Immature natural killer cell (primary cell): Measurements from ENCODE around the gene RCN2. TPM values are rescaled to one million over a fixed set of nuclear protein-coding genes. Genes with fewer than 3 reads are reported as not detected.

ENCODE experiments used
- DNase-seq, 3 donors: peaks; one replicate each; pipeline ENCODE4 v3.0.0; 2022; ENCODE audit warnings: mixed read lengths in 1 of 3
- H3K27ac Mint-ChIP-seq, 6 donors: one replicate each; pipeline ENCODE4 v1.8.0; 2020; ENCODE audit warnings: mixed read lengths in 6 of 6, mild to moderate bottlenecking in 5 of 6, inconsistent platforms in 4 of 6, moderate library complexity in 3 of 6
- H3K27me3 Mint-ChIP-seq, 3 donors: one replicate each; pipeline ENCODE4 v1.8.0; 2020 to 2021; ENCODE audit warnings: low read depth in 3 of 3, mild to moderate bottlenecking in 3 of 3, mixed read lengths in 3 of 3, moderate library complexity in 3 of 3, inconsistent platforms in 1 of 3
- H3K36me3 Mint-ChIP-seq, 3 donors: one replicate each; pipeline ENCODE4 v1.8.0; 2020; ENCODE audit warnings: mixed read lengths in 3 of 3, inconsistent platforms in 2 of 3, mild to moderate bottlenecking in 2 of 3
- H3K4me1 Mint-ChIP-seq, 2 donors: one replicate each; pipeline ENCODE4 v1.8.0; 2020; ENCODE audit warnings: inconsistent platforms in 2 of 2, mild to moderate bottlenecking in 2 of 2, mixed read lengths in 2 of 2, moderate library complexity in 1 of 2
- H3K4me3 Mint-ChIP-seq, 5 donors: one replicate each; pipeline ENCODE4 v1.8.0; 2020; ENCODE audit warnings: mild to moderate bottlenecking in 5 of 5, mixed read lengths in 5 of 5, inconsistent platforms in 3 of 5, moderate library complexity in 3 of 5
- H3K9me3 Mint-ChIP-seq, 6 donors: one replicate each; pipeline ENCODE4 v1.8.0; 2020; ENCODE audit warnings: mild to moderate bottlenecking in 6 of 6, mixed read lengths in 6 of 6, inconsistent platforms in 4 of 6, moderate library complexity in 3 of 6
- polyA plus RNA-seq, 3 donors: library from polyadenylated mRNA; unstranded; fragments of 300-500 nt; fragmentation: Illumina TruSeq; gene quantifications; one replicate each; pipeline ENCODE4 v1.2.3, GENCODE V29; 2021

RCN2 gene
- polyA plus RNA-seq, 3 donors from 2014 or later: 54.0 to 68.2 (median 64.1) TPM

DNA sequence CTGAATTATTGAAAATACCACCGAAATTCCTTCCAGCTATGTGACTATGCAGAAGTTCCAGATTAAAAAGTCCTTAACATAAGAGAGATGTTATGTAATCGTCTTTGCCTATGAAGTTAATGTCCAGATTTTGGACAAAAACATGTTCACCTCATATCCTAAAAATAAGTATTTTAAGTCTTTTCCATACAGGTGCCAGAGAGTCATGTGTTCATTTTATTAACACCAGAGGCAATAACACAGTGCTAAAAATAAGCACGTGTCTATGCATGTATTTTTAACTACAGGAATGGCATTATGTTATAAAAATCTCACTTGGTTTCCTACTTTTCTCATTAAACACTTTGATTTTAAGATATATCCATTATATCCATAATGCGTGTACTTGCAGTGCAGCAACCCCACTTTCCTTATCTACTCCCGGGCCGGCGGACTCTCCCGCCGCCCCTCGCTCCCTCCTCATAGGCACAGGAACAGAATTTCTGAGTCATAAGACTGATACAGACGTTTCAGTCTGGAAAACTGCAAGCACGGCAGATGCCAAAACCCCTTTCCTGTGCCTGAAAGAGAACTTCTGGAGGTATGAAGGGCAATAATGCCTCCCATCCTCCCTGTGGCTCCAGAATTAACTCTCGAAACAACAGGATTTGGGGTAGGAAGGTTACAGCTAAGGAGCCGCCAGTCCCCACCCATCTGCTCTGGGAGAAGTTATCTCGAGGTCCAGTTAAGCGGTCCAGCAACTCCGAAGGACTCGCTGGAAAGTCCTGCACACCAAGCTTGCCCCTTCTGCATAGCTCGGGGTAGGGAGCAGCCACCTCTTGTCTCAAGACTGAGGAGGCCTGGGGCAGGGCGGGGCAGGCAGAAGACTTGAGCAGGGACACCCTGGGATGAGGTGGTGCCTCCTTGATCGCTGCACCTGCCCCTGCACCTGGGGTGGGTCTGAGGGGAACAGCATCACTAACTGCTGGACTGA is 41.1 kb downstream of the RCN2 start:
- Mint-ChIP-seq H3K4me3 (no peak overlapping the region), H3K9me3 (no peaks in the 10 kb centered on the region), H3K27me3 (no peaks in the 10 kb centered on the region), H3K36me3 (peaks cover 0 to 6% (median 0%) of the 10 kb centered on the region in 3 donors), H3K4me1 (peaks cover 20 to 25% of the 10 kb centered on the region in 2 donors), H3K27ac (no peak overlapping the region)
- DNase-seq: no peak

DNA sequence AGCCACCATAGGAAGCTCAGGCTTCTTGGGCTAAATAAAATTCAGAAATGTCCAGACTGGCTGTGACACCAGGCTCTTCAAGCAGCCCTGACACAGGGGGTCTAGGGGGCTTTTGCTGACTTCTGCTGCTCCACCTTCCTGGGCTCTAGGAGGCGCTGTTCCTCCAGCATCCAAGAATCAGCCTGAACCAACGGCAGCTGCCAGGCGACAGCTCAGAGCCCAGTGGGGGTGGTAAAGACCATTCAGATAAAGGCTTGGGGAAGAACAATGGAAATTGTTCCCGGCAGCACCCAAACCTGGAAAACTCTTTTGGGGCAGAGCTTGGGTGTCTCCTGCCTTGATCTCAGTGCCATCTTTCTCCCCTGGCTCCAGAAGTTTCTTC is 41.8 kb downstream of the RCN2 start:
- peak overlapping the region in 1 of 6 donors; percentile 12 for H3K27ac Mint-ChIP-seq
- H3K4me3 Mint-ChIP-seq: no peak overlapping the region
- no peaks in the 10 kb centered on the region for H3K9me3 Mint-ChIP-seq
- H3K4me1 Mint-ChIP-seq: peaks cover 24 to 32% of the 10 kb centered on the region in 2 donors
- H3K27me3 Mint-ChIP-seq: peaks cover 0 to 2% (median 0%) of the 10 kb centered on the region in 3 donors
- peak; percentile 61 to 69 (median 66) for DNase-seq
- peaks cover 0 to 6% (median 0%) of the 10 kb centered on the region in 3 donors for H3K36me3 Mint-ChIP-seq

DNA sequence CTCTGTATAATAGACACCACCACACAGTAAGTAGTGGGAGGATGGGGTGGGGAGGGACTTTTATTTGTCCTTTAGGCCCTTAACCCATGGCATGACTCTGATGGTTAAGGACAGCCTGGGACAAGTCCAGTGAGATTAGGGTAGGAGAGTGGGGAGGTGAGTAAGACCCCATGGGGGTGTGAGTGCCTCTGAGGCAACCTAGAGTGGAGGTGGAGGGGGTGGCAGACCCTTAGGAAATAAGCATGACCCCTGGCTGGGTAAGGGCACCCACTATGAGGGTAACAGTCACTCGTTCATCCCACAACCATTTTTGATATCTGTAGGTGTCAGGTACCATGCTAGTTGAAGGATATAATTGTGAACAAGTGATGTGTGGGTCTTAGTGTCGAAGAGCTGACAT is 42.4 kb downstream of the RCN2 start:
- H3K4me3 Mint-ChIP-seq: no peak overlapping the region
- H3K27ac Mint-ChIP-seq: peak overlapping the region in 3 of 6 donors; percentile 10 to 22 (median 13)
- H3K4me1 Mint-ChIP-seq: peaks cover 25 to 35% of the 10 kb centered on the region in 2 donors
- DNase-seq: no peak
- no peaks in the 10 kb centered on the region for H3K9me3 Mint-ChIP-seq
- peaks cover 0 to 4% (median 0%) of the 10 kb centered on the region in 3 donors for H3K27me3 Mint-ChIP-seq
- H3K36me3 Mint-ChIP-seq: peaks cover 0 to 6% (median 0%) of the 10 kb centered on the region in 3 donors

DNA sequence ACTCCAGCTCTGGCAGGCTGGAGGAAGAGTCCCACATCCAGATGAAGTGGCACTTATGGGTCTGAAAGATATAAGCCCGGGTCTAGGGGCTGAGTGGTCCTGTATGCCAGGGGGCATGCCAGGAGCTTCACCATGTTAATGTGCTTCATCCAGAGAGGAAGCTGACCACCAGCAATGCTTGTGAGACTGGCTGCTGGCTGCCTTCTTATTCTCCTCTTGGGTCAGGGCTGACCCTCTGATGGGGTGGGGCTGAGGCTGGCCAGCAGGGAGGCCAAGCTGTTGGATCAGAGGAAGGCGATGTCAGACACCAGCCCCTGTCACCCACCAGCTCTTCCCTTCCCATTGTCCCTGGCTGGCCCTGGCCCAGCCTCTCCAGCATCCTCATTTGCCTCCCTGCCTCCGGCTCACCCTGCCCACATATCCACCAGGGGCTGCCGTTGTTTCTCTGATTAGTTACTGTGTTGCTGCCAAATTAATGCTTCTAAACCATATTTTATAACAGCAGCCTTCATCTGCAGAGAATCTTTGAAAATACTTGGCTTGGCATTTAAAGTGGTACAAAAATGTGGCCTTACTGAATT is 43.0 kb downstream of the RCN2 start:
- H3K4me3 Mint-ChIP-seq: no peak overlapping the region
- H3K9me3 Mint-ChIP-seq: no peaks in the 10 kb centered on the region
- H3K4me1 Mint-ChIP-seq: peaks cover 25 to 35% of the 10 kb centered on the region in 2 donors
- no peak for DNase-seq
- H3K36me3 Mint-ChIP-seq: peaks cover 0 to 6% (median 0%) of the 10 kb centered on the region in 3 donors
- peaks cover 0 to 4% (median 0%) of the 10 kb centered on the region in 3 donors for H3K27me3 Mint-ChIP-seq
- no peak overlapping the region for H3K27ac Mint-ChIP-seq

DNA sequence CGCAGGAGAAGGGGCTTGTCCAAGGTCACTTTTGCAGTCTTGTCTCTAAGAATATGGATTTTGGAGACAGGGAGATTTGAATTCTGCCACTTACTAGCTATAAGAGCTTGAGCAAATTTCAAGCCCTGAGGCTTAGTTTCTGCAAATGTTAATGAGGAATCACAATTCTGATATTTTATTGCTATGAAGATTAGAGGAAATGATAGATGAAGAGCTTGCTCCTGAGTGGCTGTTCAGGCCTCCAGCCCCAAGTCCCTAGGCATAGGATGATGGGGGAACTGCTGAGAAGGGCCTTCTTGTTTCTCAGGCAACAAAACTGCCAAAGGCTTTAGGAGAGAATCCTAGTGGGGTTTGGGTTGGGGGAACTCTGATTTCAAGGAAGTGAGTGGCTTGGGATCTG is 44.6 kb downstream of the RCN2 start:
- Mint-ChIP-seq H3K36me3 (peaks cover 0 to 6% (median 0%) of the 10 kb centered on the region in 3 donors), H3K9me3 (no peaks in the 10 kb centered on the region), H3K27me3 (peaks cover 0 to 4% (median 0%) of the 10 kb centered on the region in 3 donors), H3K4me3 (peak overlapping the region in 1 of 5 donors; percentile 34), H3K4me1 (peaks cover 25 to 35% of the 10 kb centered on the region in 2 donors), H3K27ac (peak overlapping the region in 3 of 6 donors; percentile 23 to 66 (median 58))
- DNase-seq: no peak

DNA sequence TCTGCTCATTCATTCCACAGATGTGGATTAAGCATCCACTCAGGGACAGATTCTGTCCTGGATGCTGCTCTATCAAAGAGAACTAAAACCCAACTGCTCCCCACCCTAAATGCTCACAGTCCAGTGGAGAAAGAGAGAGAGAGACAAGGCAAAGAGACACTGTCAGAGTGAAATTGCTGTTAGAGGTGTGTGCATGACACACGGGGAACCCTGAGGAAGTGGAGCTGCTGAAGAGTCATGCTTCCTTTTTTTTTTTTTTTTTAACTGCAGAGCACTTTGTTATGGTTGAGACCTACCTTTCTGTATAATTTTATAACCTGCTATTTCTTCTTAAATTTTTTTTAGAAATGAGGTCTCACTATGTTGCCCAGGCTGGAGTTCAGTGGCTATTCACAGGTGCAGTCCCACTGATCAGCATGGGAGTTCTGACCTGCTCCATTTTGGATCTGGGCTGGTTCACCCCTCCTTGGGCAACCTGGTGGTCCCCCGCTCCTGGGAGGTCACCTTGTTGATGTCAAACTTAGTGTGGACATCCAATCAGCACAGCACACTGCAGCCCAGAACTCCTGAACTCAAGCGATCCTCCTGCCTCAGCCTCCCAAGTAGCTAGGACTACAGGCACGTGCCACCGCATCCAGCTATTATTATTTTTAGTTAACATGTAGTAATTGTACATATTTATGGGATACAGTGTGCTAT is 45.2 kb downstream of the RCN2 start:
- Mint-ChIP-seq H3K27ac (peak overlapping the region in 3 of 6 donors; percentile 23 to 81 (median 66)), H3K4me3 (peak overlapping the region in 2 of 5 donors; percentile 8 to 34)

DNA sequence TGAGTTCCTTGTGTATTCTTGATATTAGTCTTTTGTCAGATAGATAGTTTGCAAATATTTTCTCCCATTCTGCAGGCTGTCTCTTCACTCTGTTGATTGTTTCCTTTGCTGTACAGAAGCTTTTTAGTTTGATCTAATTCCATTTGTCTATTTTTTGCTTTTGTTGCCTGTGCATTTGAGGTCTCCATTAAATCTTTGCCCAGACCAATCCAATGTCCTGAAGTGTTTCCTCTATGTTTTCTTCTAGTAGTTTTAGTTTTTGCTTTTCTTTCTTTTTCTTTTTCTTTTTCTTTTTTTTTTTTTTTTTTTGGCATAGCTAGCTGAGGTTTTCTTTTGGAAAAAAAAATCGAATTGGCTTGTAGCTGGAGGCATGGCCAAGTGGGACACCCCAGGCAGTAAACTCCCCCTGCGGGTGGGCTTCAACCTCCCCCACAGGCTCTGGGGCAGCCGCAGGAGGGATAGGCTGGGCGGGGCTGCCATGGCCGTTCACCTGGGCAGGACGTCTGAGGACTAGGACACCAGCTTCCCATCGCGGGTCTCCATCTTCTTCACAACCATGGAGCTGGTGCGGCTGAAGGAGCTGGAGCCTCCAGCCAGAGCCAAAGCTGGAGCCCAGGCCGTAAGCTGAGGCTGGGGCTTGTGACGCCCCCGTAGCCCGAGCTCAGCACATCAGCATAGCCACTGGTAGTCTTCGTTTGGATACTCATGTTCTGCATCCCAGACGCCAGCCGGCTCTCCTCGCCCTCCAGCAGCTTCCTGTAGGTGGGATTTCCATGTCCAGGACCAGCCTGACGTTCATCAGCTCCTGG is 47.2 kb downstream of the RCN2 start:
- Mint-ChIP-seq H3K4me3 (peak overlapping the region in 1 of 5 donors; percentile 8), H3K4me1 (peaks cover 21 to 30% of the 10 kb centered on the region in 2 donors), H3K27ac (no peak overlapping the region), H3K36me3 (peaks cover 0 to 6% (median 0%) of the 10 kb centered on the region in 3 donors), H3K27me3 (peaks cover 0 to 4% (median 1%) of the 10 kb centered on the region in 3 donors), H3K9me3 (no peaks in the 10 kb centered on the region)
- DNase-seq: no peak

More for the DNA sequence above, 45.2 kb downstream of the RCN2 start:
- Mint-ChIP-seq H3K36me3 (peaks cover 0 to 6% (median 0%) of the 10 kb centered on the region in 3 donors), H3K4me1 (peaks cover 25 to 35% of the 10 kb centered on the region in 2 donors), H3K27me3 (peaks cover 0 to 4% (median 0%) of the 10 kb centered on the region in 3 donors), H3K9me3 (no peaks in the 10 kb centered on the region)
- no peak for DNase-seq

DNA sequence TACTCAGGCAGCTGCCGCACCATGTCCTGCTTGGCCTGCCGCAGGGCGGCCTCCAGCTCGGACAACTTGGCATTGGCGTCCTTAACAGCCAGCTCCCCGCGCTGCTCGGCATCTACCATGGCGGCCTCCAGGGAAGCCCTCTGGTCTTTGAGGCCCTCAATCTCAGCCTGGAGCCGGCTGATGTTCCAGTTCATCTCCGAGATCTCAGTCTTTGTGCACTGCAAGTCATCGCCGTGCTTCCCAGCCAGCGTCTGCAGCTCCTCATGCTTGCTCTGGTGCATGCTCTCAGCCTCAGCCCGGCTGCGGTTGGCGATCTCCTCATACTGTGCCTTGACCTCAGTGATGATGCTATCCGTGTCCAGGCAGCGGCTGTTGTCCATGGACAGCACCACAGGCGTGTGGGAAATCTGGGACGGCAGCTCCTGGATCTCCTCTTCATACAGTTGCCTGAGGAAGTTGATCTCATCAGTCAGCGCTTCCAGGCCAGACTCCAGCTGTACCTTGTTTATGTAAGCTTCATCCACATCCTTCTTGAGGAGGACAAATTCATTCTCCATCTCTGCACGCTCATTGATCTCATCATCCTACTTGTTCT is 47.9 kb downstream of the RCN2 start:
- Mint-ChIP-seq H3K9me3 (no peaks in the 10 kb centered on the region), H3K27ac (no peak overlapping the region), H3K36me3 (peaks cover 0 to 6% (median 0%) of the 10 kb centered on the region in 3 donors), H3K4me3 (no peak overlapping the region), H3K27me3 (peaks cover 0 to 4% (median 1%) of the 10 kb centered on the region in 3 donors), H3K4me1 (peaks cover 17 to 25% of the 10 kb centered on the region in 2 donors)
- no peak for DNase-seq

DNA sequence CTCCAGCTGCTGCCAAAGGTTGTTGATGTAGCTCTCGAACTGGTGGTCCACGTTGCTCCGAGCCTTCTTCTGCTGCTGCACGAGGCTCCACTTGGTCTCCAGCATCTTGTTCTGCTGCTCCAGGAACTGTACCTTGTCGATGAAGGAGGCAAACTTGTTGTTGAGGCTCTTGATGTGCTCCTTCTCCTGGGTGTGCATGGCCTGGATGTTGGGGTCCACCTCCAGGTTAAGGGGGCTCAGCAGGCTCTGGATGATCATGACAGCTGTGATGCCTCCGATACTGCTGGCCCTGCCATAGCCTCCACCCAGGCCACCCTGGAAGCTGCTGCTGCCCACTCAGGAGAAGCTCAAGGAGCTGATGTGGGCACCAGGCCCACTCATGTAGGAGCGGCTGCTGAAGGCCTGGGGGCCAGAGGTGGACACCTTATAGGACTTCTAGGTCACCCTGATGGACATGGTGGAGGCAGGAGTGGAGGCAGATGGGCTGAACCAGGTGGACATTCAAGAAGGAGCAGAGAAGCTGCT is 48.5 kb downstream of the RCN2 start:
- peaks cover 14 to 25% of the 10 kb centered on the region in 2 donors for H3K4me1 Mint-ChIP-seq
- no peak overlapping the region for H3K4me3 Mint-ChIP-seq
- H3K27ac Mint-ChIP-seq: no peak overlapping the region
- DNase-seq: no peak
- peaks cover 0 to 4% (median 1%) of the 10 kb centered on the region in 3 donors for H3K27me3 Mint-ChIP-seq
- peaks cover 0 to under 1% (median 0%) of the 10 kb centered on the region in 6 donors for H3K9me3 Mint-ChIP-seq
- peaks cover 0 to 6% (median 0%) of the 10 kb centered on the region in 3 donors for H3K36me3 Mint-ChIP-seq

DNA sequence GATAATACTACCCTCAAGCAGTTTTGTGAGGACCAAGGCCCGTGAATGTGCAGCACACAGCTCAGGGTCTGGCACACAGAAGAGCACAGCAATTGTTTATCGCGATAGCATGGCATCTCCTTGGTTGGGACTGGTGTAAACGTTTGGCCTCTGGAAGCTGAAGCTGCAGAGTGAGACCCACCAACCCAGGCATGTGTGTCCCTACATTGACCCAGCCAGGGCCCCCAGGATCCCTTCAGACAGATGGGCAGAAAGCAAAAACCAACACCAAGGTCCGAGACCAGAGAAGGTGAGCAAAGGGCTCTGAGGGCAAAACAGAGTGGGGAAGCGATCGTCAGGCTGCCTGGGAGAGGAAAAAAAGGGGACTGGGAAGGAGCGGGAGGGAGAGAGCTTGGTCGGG is 50.8 kb downstream of the RCN2 start:
- Mint-ChIP-seq H3K27me3 (peaks cover 0 to 4% (median 1%) of the 10 kb centered on the region in 3 donors), H3K36me3 (no peaks in the 10 kb centered on the region), H3K4me1 (peaks cover 6 to 13% of the 10 kb centered on the region in 2 donors), H3K4me3 (no peak overlapping the region), H3K9me3 (peaks cover 0 to 1% (median 0%) of the 10 kb centered on the region in 6 donors), H3K27ac (peak overlapping the region in 1 of 6 donors; percentile 6)
- DNase-seq: no peak

DNA sequence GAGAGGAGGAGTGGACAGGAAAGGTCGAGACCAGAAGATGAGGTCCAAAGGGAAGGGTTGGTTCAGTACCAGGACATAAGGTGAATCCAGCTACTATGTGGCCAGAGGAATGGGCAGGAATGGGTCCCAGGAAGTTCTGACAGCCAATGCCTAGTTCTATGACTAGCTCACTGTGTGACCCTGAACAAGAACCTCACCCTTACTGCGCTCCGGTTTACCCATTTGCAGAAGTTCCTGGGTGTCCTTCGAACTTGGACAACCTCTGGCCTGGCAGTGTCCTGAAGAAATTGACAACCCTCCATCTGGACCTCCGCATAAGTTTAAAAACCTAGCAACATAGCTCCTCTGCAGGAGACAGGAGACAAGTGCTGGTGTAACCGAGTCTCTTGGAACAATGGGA is 51.2 kb downstream of the RCN2 start:
- Mint-ChIP-seq H3K36me3 (no peaks in the 10 kb centered on the region), H3K27me3 (peaks cover 0 to 4% (median 1%) of the 10 kb centered on the region in 3 donors), H3K4me3 (no peak overlapping the region), H3K27ac (peak overlapping the region in 1 of 6 donors; percentile 6), H3K9me3 (peaks cover 0 to 1% (median 0%) of the 10 kb centered on the region in 6 donors), H3K4me1 (peaks cover 5 to 9% of the 10 kb centered on the region in 2 donors)
- no peak for DNase-seq
